Measurements from ENCODE around the gene MBD5. TPM values are rescaled to one million over a fixed set of nuclear protein-coding genes. Genes with fewer than 3 reads are reported as not detected.
"Not testable (repeated sequence)": the region's sequence is repeated elsewhere in the genome, so short reads cannot be mapped to it uniquely, and the experiment has no call there.

MBD5 gene
- total and polyA plus RNA-seq, 12 donors = 5.6 to 61.7 (median 40.5) TPM

DNA sequence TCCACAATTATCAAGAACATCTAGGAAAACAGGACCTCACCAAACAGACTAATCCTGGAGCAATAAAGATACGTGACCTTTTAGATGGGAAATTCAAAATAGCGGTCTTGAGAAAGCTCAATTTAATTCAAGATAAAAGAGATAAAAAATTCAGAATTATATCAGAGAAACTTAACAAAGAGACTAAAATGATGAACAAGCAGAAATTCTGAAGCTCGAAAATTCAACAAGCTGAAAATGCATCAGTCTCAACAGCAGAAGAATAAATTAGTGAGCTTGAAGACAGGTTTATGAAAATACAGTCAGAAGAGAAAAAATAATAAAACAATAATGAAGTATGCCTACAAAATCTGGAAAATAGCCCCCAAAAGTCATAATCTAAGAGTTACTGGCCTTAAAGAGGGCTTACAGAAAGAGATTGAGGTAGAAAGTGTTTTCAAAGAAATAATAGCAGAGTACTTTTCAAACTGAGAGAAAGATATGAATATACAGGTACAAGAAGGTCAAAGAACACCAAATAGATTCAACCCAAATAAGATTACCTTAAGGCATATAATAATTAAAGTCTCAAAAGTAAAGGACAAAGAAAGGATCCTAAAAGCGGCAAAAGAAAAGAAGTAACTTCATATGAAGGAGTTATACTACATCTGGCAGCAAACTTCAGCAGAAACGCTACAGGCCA is 13.5 kb upstream of the MBD5 start:
- no peak for DNase-seq
- Histone ChIP-seq H3K27ac (no peak overlapping the region), H3K4me1 (replicated peaks in 1 of 2) (peaks cover 0 to 5% of the 10 kb centered on the region in 2 donors), H3K4me3 (no peak overlapping the region), H3K9me3 (replicated peaks in 1 of 3) (peaks cover 0 to 3% (median 0%) of the 10 kb centered on the region in 3 donors), H3K27me3 (no peaks in the 10 kb centered on the region), H3K36me3 (replicated peaks in 1 of 2) (no peaks in the 10 kb centered on the region)
- WGBS, 4 donors = 76 to 93% (median 83%) methylated on average over 5 of the region's 5 CpGs
- TF ChIP-seq POLR2A (IDR thresholded peaks at IDR 0.05) = no peak
- TF ChIP-seq, protein P1, sequence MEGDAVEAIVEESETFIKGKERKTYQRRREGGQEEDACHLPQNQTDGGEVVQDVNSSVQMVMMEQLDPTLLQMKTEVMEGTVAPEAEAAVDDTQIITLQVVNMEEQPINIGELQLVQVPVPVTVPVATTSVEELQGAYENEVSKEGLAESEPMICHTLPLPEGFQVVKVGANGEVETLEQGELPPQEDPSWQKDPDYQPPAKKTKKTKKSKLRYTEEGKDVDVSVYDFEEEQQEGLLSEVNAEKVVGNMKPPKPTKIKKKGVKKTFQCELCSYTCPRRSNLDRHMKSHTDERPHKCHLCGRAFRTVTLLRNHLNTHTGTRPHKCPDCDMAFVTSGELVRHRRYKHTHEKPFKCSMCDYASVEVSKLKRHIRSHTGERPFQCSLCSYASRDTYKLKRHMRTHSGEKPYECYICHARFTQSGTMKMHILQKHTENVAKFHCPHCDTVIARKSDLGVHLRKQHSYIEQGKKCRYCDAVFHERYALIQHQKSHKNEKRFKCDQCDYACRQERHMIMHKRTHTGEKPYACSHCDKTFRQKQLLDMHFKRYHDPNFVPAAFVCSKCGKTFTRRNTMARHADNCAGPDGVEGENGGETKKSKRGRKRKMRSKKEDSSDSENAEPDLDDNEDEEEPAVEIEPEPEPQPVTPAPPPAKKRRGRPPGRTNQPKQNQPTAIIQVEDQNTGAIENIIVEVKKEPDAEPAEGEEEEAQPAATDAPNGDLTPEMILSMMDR (IDR thresholded peaks at IDR 0.05) = no peak
- intact Hi-C loops (cut with DNase I) = no loop called here

DNA sequence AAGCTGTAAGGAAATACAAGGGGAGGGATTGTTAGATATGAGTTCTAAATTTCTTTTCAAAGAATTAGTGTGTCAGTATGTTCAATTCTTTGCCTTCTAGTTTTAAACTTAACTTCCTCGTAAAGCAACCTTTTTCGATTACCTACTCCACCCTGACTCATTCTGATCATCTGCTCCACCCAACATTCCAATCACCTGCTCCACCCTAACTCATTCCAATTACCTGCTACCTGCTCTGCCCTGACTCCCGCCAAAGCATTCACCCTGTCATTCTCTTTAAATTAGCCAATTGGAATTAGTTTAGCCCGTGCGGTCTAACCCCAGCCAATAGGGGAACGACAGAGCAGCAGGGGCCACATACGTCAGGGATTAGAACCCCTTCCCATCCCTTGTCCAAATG is 12.5 kb upstream of the MBD5 start:
- H3K4me3 ChIP-seq; H3K36me3 ChIP-seq (replicated peaks in 1 of 2); H3K4me1 ChIP-seq (replicated peaks in 1 of 2); DNase-seq; H3K27ac ChIP-seq; H3K9me3 ChIP-seq (replicated peaks in 1 of 3); intact Hi-C loops (cut with DNase I); H3K27me3 ChIP-seq: not testable (repeated sequence)
- 93 to 98% (median 98%) methylated on average over 7 of the region's 7 CpGs for WGBS, 4 donors

DNA sequence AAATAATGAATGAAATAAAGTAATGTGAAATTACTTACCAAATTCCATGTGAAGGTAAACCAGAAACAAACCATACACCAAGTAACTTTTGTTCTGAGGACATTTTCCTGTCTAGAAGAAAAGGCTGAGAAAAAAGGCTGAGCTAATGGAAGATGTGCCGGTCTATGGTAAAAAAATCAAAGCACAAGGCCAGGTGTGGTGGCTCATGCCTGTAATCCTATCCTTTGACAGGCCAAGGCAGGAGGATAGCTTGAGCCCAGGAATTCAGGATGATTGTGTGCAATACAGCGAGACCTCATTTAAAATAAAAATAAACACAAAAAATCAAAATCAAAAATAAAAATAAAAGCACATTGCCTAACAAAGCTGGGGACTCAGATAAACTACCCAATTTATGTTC is 7.0 kb upstream of the MBD5 start:
- intact Hi-C loops (cut with DNase I) = no loop called here
- no peaks in the 10 kb centered on the region for H3K36me3 ChIP-seq (replicated peaks in 1 of 2)
- H3K4me1 ChIP-seq (replicated peaks in 1 of 2) = peaks cover 0 to 10% of the 10 kb centered on the region in 2 donors
- WGBS, 4 donors = 82 to 84% (median 83%) methylated on average over 2 of the region's 2 CpGs
- DNase-seq = no peak
- no peak overlapping the region for H3K4me3 ChIP-seq
- H3K27me3 ChIP-seq = no peaks in the 10 kb centered on the region
- H3K27ac ChIP-seq = no peak overlapping the region
- no peak for TF ChIP-seq POLR2A (IDR thresholded peaks at IDR 0.05)
- H3K9me3 ChIP-seq (replicated peaks in 1 of 3) = no peaks in the 10 kb centered on the region

DNA sequence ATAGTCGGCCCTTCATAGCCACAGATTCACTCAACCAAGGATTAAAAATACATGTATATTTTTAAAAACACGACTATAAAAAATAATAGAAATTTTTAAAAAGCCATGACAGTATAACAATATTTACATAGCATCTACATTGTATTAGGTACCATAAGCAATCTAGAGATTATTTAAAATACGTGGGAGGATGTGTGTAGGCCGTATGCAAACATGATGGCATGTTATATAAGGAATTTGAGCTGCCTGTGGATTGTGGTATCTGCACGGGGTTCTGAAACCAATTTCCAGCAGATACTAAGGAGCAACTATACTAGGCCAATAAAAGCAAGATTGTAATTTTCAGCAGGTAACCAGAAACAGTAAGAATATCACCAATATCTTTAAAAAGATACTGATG is 6.3 kb upstream of the MBD5 start:
- no peak overlapping the region for H3K4me3 ChIP-seq
- no peaks in the 10 kb centered on the region for H3K36me3 ChIP-seq (replicated peaks in 1 of 2)
- no peak for DNase-seq
- intact Hi-C loops (cut with DNase I) = no loop called here
- H3K4me1 ChIP-seq (replicated peaks in 1 of 2) = peaks cover 6 to 17% of the 10 kb centered on the region in 2 donors
- H3K27me3 ChIP-seq = no peaks in the 10 kb centered on the region
- no peak for TF ChIP-seq POLR2A (IDR thresholded peaks at IDR 0.05)
- TF ChIP-seq, protein P1 (IDR thresholded peaks at IDR 0.05) = no peak
- H3K9me3 ChIP-seq (replicated peaks in 1 of 3) = no peaks in the 10 kb centered on the region
- 84 to 90% (median 88%) methylated on average over 5 of the region's 5 CpGs for WGBS, 4 donors
- no peak overlapping the region for H3K27ac ChIP-seq

DNA sequence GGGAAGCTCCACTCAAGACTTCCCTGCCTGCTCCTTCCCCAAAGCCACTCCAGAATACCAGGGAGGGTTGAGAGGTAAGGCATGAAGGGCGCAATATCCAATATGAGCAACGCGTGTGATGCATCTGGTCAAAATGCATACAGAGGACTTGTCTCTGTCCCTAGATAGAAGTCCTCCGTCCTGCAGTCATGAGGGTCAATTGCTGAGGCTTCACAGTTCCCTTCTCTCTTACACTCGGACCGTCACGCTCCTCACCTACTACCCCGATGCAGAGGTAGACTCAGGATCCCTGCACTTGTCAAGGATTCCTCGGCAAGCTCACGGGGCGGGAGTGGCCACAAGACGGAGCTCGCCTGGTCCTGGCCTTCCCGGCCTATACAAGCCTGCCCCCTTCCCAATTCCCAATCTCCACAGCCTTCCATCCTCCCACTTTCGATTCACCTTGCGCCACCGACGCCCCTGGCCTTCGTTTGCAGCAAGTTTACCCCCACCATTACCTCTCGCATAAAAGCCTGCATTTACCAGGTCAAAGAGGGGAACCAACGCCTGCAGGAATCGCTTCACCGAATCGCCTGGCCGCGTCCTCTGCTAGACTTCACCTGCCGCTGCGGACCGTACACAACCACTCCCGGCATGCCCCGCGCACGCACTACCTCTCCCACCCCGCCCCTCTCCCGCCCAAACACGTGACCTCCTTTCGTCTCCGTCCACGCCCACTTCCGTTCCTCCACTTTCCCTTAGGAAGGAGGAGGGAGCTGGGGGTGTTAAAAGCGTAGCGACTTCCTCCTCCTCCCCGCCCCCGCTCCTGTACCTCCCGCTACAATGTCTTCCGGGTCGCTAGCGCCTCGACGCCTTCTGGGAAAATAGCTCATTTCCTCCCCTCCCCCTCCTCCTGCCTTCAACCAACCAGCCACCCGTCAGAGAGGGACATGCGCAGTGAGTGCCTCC is 506 bp upstream of the MBD5 start, which contains the start of gene ORC4:
Gene ORC4, minus strand, starts transcription at position 627 of the 948 bp plus-strand sequence. CDS start 44,779 bp downstream, outside the sequence.
- H3K4me3 ChIP-seq = peak within 1 kb of the TSS; percentile 65 to 79 (median 73)
- intact Hi-C loops (cut with DNase I) = no loop called here
- DNase-seq = peak; percentile 98 to 100 (median 99)
- no peaks in the 10 kb centered on the region for H3K27me3 ChIP-seq
- H3K4me1 ChIP-seq (replicated peaks in 1 of 2) = peaks cover 15 to 55% of the 10 kb centered on the region in 2 donors
- H3K27ac ChIP-seq = peak within 1 kb of the TSS; percentile 88 to 98 (median 95)
- H3K36me3 ChIP-seq (replicated peaks in 1 of 2) = no peaks in the 10 kb centered on the region
- 0 to 1% (median 0%) methylated on average over 31 to 52 of the region's 52 CpGs for WGBS, 4 donors
- TF ChIP-seq, protein P1 (IDR thresholded peaks at IDR 0.05) = peak; percentile 28 to 49 (median 44)
- peak; percentile 34 to 77 for TF ChIP-seq POLR2A (IDR thresholded peaks at IDR 0.05)
- H3K9me3 ChIP-seq (replicated peaks in 1 of 3) = no peaks in the 10 kb centered on the region

Measured in adrenal gland (tissue), 12 donors.